ENCODE measurements around the gene PIGR.

The PIGR gene

GRCh38 chr1:206946261-206946660 is at the start of gene PIGR:
TSS of gene PIGR (minus strand) at chr1:206946466. CDS start at chr1:206940531, 5,935 bp downstream.
- no peak for DNase-seq (ENCODE audit: low read depth in 4 of 4, low spot score in 1 of 4)

- DNase-seq (ENCODE audit: low read depth in 4 of 4, low spot score in 1 of 4): no peak
These were observed 46.5 kb upstream of the PIGR start for GRCh38 chr1:206992790-206993189.

- DNase-seq (ENCODE audit: low read depth in 4 of 4, low spot score in 1 of 4): no peak
These were observed 41.6 kb upstream of the PIGR start for GRCh38 chr1:206987873-206988272.

GRCh38 chr1:206986885-206987284 is 40.6 kb upstream of the PIGR start:
- DNase-seq (ENCODE audit: low read depth in 4 of 4, low spot score in 1 of 4): no peak

- DNase-seq (ENCODE audit: low read depth in 4 of 4, low spot score in 1 of 4): no peak
These were observed 40.1 kb upstream of the PIGR start for GRCh38 chr1:206986402-206986801.

GRCh38 chr1:206985162-206985749 is 39.0 kb upstream of the PIGR start:
- DNase-seq (ENCODE audit: low read depth in 4 of 4, low spot score in 1 of 4): no peak

- peak; percentile 20 to 31 (median 27) for DNase-seq (ENCODE audit: low read depth in 4 of 4, low spot score in 1 of 4)
These were observed 36.0 kb upstream of the PIGR start for GRCh38 chr1:206982216-206982615.

GRCh38 chr1:206979379-206980043 is 33.2 kb upstream of the PIGR start:
- no peak for DNase-seq (ENCODE audit: low read depth in 4 of 4, low spot score in 1 of 4)

GRCh38 chr1:206978259-206978658 is 32.0 kb upstream of the PIGR start:
- no peak for DNase-seq (ENCODE audit: low read depth in 4 of 4, low spot score in 1 of 4)

- DNase-seq (ENCODE audit: low read depth in 4 of 4, low spot score in 1 of 4): no peak
These were observed 29.0 kb upstream of the PIGR start for GRCh38 chr1:206975306-206975705.

GRCh38 chr1:206974140-206974539 is 27.9 kb upstream of the PIGR start:
- no peak for DNase-seq (ENCODE audit: low read depth in 4 of 4, low spot score in 1 of 4)

- no peak for DNase-seq (ENCODE audit: low read depth in 4 of 4, low spot score in 1 of 4)
These were observed 26.5 kb upstream of the PIGR start for GRCh38 chr1:206972728-206973127.

- DNase-seq (ENCODE audit: low read depth in 4 of 4, low spot score in 1 of 4): no peak
These were observed 24.9 kb upstream of the PIGR start for GRCh38 chr1:206971029-206971655.

GRCh38 chr1:206970446-206970845 is 24.2 kb upstream of the PIGR start, which contains the start of gene FCAMR:
TSS of gene FCAMR (minus strand) at chr1:206970460. CDS start at chr1:206970125, 335 bp downstream.
- DNase-seq (ENCODE audit: low read depth in 4 of 4, low spot score in 1 of 4): no peak

GRCh38 chr1:206969090-206969489 is 22.8 kb upstream of the PIGR start:
- DNase-seq (ENCODE audit: low read depth in 4 of 4, low spot score in 1 of 4): no peak

GRCh38 chr1:206967096-206967849 is 21.0 kb upstream of the PIGR start:
- no peak for DNase-seq (ENCODE audit: low read depth in 4 of 4, low spot score in 1 of 4)

- no peak for DNase-seq (ENCODE audit: low read depth in 4 of 4, low spot score in 1 of 4)
These were observed 19.5 kb upstream of the PIGR start for GRCh38 chr1:206965781-206966180.

- no peak for DNase-seq (ENCODE audit: low read depth in 4 of 4, low spot score in 1 of 4)
These were observed 17.5 kb upstream of the PIGR start for GRCh38 chr1:206963740-206964139.

GRCh38 chr1:206963119-206963712 is 16.9 kb upstream of the PIGR start:
- no peak for DNase-seq (ENCODE audit: low read depth in 4 of 4, low spot score in 1 of 4)

- no peak for DNase-seq (ENCODE audit: low read depth in 4 of 4, low spot score in 1 of 4)
These were observed 16.0 kb upstream of the PIGR start for GRCh38 chr1:206962272-206962671.

- DNase-seq (ENCODE audit: low read depth in 4 of 4, low spot score in 1 of 4): no peak
These were observed 15.4 kb upstream of the PIGR start for GRCh38 chr1:206961668-206962067.

All from stimulated activated CD4-positive, alpha-beta T cell treated with anti-CD3 and anti-CD28 coated beads, Interleukin-1b, Interleukin-23, amount 100 ng/mL, for 24 hours (primary cell).